SIG-M5 treated with dmso at 0.1 percent for 504 hours (cell line): ENCODE measurements around the gene C11orf16.
"Not testable (repeated sequence)": the region's sequence is repeated elsewhere in the genome, so short reads cannot be mapped to it uniquely, and the experiment has no call there.

ENCODE experiments used
- DNase-seq: peaks from one replicate; lab custom pipeline; 2025; ENCODE audit not compliant: unreplicated experiment; lab: John Stamatoyannopoulos, UW

Gene C11orf16

DNA sequence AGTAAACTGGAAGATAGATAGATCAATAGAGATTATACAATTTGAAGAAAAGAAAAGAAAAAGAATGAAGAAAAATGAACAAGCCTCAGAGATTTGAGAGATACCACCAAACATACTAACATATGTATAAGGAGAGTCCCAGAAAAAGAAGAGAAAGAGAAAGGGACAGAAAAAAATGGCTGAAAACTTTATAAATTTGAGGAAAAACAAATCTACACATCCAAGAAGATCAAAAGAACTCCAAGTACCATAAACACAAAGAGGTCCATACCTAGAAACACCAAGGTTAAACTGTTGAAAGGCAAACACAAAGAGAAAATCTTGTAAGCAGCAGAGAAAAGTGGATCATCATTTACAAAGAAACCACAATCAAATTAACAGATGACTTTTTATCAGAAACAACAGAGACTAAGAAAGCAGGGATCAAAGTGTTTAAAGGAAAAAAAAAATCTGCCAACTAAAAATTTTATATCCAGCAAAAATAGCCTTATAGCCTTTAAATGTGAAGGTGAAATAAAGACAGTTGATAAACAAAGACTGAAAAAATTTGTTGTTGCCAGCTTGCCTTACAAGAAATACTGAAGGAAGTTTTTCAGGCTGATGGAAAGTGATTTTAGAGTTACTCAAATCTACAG lies 33.5 kb downstream of the C11orf16 start:
- no peak for DNase-seq

DNA sequence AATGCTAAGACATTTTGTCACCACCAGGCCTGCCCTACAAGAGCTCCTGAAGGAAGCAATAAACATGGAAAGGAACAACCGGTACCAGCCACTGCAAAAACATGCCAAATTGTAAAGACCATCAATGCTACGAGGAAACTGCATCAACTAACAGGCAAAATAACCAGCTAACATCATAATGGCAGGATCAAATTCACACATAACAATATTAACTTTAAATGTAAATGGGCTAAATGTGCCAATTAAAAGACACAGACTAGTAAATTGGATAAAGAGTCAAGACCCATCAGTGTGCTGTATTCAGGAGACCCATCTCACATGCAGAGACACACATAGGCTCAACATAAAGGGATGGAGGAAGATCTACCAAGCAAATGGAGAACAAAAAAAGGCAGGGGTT lies 41.6 kb downstream of the C11orf16 start:
- not testable (repeated sequence) for DNase-seq

DNA sequence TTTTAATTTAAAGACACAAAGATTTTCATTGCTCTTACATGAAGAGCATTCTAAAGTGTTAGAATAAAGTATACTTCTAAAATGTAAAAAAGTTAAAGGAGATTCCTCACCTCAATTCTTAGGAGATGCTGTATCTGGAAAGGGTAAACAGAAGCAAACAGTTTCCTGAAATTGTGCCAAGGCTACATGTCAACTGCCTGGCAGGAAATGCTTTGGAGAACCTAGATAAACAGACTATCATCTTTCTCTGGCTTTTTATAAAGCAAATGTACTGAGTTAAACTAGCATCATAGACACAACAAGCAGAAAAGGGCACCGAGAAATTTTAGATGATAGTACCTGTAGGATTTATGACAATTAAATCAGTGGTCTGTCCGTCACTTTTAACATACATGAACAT lies 46.4 kb downstream of the C11orf16 start:
- DNase-seq: no peak

DNA sequence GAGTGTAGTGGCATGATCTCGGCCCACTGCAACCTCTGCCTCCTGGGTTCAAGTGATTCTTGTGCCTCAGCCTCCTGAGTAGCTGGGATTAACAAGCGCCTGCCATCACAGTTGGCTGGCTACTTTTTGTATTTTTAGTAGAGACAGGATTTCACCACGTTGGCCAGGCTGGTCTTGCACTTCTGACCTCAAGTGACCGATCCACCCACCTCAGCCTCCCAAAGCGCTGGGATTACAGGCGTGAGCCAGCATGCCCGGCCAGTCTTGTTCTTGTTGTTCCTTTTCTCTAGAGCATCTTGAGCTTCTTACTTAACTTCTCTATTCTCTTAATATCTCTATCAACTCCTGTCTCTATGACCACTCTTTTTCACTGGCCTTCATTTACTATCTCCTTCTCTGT lies 51.2 kb downstream of the C11orf16 start:
- not testable (repeated sequence) for DNase-seq

DNA sequence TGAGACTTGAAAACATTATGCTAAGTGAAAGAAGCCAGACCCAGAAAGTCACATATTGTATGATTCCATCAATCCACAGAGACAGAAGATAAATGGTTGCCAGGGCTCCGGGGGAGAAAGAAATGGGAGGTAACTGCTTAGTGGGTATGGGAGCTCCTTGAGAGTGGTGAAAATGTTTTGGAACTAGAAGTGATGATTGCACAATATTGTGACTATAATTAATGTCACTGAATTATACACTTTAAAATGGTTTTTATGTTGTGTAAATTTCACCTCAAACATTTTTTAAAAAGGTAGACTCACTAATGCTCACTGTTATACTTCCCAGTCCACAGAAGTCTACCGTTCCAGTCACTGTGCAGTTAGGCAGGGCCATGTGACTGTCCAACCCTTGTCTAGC lies 54.0 kb downstream of the C11orf16 start:
- DNase-seq: no peak

DNA sequence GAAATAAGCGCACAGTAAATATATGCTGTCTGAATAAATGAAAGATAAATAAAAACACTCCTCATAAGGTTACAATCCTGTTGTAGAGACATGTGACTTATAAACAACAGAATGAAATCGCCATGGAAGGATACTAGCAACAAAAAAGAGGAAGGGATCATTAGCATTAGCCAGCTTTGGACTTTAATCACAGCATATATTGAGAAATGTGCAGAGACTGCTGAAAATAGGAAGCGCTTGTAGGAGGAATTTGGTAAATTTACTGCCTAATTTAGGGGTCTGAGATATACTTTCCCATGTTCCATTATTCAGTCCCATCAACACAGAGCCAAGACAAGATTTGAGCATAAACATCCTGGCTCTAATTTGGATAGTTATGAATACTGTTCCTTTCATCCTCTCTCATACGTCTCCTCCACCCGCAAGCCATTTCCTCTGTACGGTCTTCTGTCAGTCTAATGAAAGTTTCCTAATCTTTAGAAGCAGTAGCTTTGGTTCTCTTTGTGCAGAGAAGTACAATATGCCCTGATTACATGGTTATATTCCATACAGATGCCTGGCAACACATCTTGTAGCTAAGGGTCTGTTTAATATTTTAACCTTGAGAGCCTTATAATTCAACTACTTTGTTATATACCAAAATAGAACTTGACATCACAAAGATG lies 58.9 kb downstream of the C11orf16 start:
- DNase-seq: no peak

DNA sequence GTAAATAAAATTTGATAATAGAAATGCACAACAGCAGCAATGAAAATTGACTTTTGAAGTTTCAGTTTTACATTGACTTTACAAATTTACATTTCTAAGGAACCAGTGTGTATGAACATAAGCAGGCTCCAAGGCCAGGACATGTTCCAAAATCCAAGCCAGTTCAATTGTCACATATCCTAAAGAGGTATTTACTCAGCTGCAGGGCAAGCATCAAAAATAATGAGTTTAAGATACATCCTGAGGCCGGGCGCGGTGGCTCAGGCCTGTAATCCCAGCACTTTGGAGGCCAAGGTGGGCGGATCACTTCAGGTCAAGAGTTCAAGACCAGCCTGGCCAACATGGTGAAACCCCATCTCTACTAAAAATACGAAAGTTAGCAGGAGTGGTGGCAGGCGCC lies 60.8 kb downstream of the C11orf16 start:
- no peak for DNase-seq

DNA sequence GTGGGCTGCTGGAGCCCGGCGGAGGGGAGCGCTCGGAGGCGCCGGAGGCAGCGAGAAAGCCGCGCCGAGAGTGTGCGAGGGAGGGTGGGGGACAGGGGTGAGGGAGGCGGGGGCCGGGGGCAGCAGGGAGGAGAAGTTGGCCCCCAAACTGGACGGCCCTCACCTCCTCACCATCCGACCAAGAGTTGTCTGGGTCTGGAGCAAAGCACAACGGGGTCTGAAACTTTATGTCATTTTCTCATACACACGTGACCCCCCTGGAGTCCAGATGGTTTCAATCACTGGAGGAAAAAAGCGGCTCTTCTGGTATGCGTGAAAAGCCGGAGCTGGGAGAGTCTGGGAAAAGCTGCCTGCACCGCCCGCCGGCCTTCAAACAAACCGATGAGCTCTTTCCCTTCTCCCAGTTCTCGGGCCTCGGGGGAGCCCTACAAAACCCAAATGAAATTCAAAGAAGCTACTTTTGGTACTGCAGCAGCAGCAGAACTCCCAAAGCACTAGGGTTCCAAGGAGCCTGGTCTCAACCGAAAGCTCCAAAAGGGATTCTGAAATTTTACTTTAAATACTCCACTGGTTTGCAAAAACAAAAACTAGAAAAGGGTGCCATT lies 61.5 kb downstream of the C11orf16 start:
- no peak for DNase-seq

DNA sequence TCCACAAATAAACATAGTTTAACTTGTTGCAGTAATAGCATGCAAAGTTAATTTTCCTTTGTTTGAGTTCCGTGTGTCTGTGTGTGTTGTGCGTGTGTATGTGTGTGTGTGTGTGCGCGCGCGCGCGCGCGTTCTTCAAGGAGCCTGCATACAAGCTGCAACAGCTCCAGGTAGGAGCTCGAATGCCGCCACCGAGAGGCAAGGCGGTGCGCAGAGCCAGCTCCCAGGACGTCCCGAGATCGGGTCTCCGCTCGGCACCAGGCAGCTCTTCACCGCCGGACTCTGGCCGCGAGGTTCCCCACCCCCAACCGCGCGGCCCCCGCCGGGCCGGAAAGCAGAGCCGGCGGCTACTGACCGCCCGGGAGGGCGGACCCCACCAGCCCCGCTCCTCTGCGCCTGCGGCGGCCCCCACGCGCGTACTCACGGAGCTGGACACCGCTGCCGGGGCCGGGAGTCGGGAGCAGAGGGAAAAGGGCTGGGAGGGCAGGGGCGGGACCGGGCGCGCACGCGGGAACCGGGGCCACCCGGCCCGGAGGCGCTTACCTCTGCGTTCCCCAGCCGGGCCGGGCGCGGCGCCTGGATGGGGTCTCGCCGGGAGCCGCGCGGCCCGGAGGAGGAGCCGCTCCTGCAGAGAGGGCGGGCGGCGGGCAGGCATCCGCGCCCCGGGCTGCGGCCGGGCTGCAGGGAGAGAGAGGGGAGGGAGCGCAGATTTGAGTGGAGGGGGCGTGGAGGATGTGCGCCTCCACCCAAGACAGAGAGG lies 62.2 kb downstream of the C11orf16 start:
- no peak for DNase-seq
